Cardiac muscle cell (in vitro differentiated cells and primary cell): ENCODE measurements around the gene DNM3. TPM values are rescaled to one million over a fixed set of nuclear protein-coding genes. Genes with fewer than 3 reads are reported as not detected.

Source experiments
- DNase-seq, 2 donors: peaks; one replicate each; pipeline versions ENCODE4 v3.0.0 to v3.0.0-alpha.2; 2010 to 2017; ENCODE audit warnings: low read depth in 1 of 2, low spot score in 1 of 2
- H3K27ac ChIP-seq: fragments of 200-600 bp; sonication (generic); 2 replicates; pipeline ENCODE4 v1.5.1; 2016
- H3K27me3 ChIP-seq: fragments of 200-600 bp; sonication (generic); 2 replicates; pipeline ENCODE4 v1.6.0; 2016; ENCODE audit warnings: control low read depth
- H3K36me3 ChIP-seq: fragments of 200-600 bp; sonication (generic); 2 replicates; pipeline ENCODE4 v1.5.1; 2016; ENCODE audit warnings: control low read depth
- H3K4me1 ChIP-seq: fragments of 200-600 bp; sonication (generic); 2 replicates; pipeline ENCODE4 v1.8.1; 2017; ENCODE audit warnings: low read depth, mild to moderate bottlenecking, mixed run types
- H3K4me3 ChIP-seq: fragments of 200-600 bp; sonication (generic); 2 replicates; pipeline ENCODE4 v1.5.1; 2016; ENCODE audit warnings: mild to moderate bottlenecking
- H3K9me3 ChIP-seq: fragments of 200-600 bp; sonication (generic); 2 replicates; pipeline ENCODE4 v1.5.1; 2017; ENCODE audit warnings: low read depth, mild to moderate bottlenecking, control low read depth
- polyA plus RNA-seq: library from polyadenylated mRNA; unstranded; fragments of >200 nt; fragmentation: Nextera tagmentation; extraction: Ambion mirVana; gene quantifications from 2 replicates; pipeline ENCODE4 v1.2.1, GENCODE V29; 2016
- total RNA-seq: library from RNA; depleted of rRNA; stranded (reverse); fragments of >200 nt; gene quantifications from 2 replicates; pipeline ENCODE4 v1.2.3, GENCODE V29; 2016
- TF ChIP-seq, protein P1 (sequence below): IDR thresholded peaks from 2 replicates; pipeline ENCODE4 v1.5.1; 2012; ENCODE audit warnings: low read depth, mild to moderate bottlenecking, low read length

The DNM3 gene
- total and polyA plus RNA-seq, 2 experiments from 2014 or later = 0.42 TPM; not detected in 1

- TF ChIP-seq, protein P1, sequence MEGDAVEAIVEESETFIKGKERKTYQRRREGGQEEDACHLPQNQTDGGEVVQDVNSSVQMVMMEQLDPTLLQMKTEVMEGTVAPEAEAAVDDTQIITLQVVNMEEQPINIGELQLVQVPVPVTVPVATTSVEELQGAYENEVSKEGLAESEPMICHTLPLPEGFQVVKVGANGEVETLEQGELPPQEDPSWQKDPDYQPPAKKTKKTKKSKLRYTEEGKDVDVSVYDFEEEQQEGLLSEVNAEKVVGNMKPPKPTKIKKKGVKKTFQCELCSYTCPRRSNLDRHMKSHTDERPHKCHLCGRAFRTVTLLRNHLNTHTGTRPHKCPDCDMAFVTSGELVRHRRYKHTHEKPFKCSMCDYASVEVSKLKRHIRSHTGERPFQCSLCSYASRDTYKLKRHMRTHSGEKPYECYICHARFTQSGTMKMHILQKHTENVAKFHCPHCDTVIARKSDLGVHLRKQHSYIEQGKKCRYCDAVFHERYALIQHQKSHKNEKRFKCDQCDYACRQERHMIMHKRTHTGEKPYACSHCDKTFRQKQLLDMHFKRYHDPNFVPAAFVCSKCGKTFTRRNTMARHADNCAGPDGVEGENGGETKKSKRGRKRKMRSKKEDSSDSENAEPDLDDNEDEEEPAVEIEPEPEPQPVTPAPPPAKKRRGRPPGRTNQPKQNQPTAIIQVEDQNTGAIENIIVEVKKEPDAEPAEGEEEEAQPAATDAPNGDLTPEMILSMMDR = no peak
These were observed 582.0 kb downstream of the DNM3 start for GRCh38 chr1:172423336-172423735.

DNA sequence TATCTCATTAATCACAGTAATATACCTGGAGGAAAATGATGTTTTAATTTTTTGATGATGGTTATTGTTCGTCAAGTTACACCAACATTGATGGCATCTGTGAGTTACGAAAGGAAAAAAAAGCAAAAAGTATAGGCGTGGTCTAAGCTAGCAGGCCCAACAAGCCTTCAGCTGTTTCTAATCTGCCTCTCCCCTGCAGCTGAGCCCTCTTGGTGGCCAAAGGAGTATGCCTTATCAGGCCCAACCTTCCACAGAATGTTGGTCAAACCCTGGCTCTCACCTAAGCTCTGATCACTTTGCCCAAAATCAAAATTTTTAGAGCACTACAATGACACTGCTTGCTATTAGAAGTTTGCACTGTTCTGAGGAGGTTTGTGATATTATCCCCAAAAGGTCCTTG lies 584.0 kb downstream of the DNM3 start:
- Histone ChIP-seq H3K36me3 (no peaks in the 10 kb centered on the region), H3K27me3 (no peaks in the 10 kb centered on the region), H3K27ac (no peak overlapping the region), H3K9me3 (no peaks in the 10 kb centered on the region), H3K4me3 (no peak overlapping the region), H3K4me1 (no peaks in the 10 kb centered on the region)
- TF ChIP-seq, protein P1 = no peak
- no peak for DNase-seq

More at GRCh38 chr1:172423336-172423735, 582.0 kb downstream of the DNM3 start:
- no peak overlapping the region for H3K27ac ChIP-seq
- DNase-seq = no peak
- H3K4me1 ChIP-seq = no peaks in the 10 kb centered on the region
- no peaks in the 10 kb centered on the region for H3K36me3 ChIP-seq
- no peaks in the 10 kb centered on the region for H3K27me3 ChIP-seq
- no peak overlapping the region for H3K4me3 ChIP-seq
- no peaks in the 10 kb centered on the region for H3K9me3 ChIP-seq

DNA sequence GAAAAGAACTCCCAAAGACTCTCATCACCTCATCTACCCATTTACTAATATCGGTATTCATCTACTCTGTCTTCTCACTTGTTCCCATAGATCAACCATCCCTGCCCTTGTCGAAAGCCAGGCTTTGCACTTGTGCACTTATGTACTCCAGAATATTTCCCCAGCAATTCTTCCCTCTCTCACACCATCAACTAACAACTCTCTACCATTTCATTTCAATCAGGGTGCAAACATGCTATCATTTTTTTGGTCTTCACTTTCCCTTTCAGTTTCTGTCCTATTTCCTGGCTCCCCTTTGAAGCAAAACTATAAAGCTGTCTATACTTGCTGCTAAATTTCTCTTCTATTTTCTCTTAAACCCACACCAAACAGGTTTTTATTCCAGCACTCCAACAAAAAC lies 585.9 kb downstream of the DNM3 start:
- Histone ChIP-seq H3K27ac (no peak overlapping the region), H3K36me3 (no peaks in the 10 kb centered on the region), H3K4me3 (no peak overlapping the region), H3K27me3 (no peaks in the 10 kb centered on the region), H3K9me3 (no peaks in the 10 kb centered on the region), H3K4me1 (no peaks in the 10 kb centered on the region)
- TF ChIP-seq, protein P1 = no peak
- no peak for DNase-seq

GRCh38 chr1:172429331-172430127 lies 588.2 kb downstream of the DNM3 start:
- peak; percentile 52 to 82 for DNase-seq
- TF ChIP-seq, protein P1 = peak; percentile 77

GRCh38 chr1:172430128-172430454 lies 588.8 kb downstream of the DNM3 start:
- no peak for DNase-seq
- Histone ChIP-seq H3K9me3 (no peaks in the 10 kb centered on the region), H3K4me1 (no peaks in the 10 kb centered on the region), H3K4me3 (no peak overlapping the region), H3K27me3 (no peaks in the 10 kb centered on the region), H3K27ac (no peak overlapping the region), H3K36me3 (no peaks in the 10 kb centered on the region)
- TF ChIP-seq, protein P1 = no peak

More at GRCh38 chr1:172429331-172430127, 588.2 kb downstream of the DNM3 start:
- Histone ChIP-seq H3K4me1 (no peaks in the 10 kb centered on the region), H3K4me3 (no peak overlapping the region), H3K9me3 (no peaks in the 10 kb centered on the region), H3K36me3 (no peaks in the 10 kb centered on the region), H3K27me3 (no peaks in the 10 kb centered on the region), H3K27ac (no peak overlapping the region)
